HFFc6 (cell line): ENCODE results near the gene MED9. TPM values are rescaled to one million over a fixed set of nuclear protein-coding genes. Genes with fewer than 3 reads are reported as not detected.
A peak's percentile ranks its signal among the peaks of the same experiment; 100 is the strongest.

Source experiments
- DNase-seq: peaks from one replicate; pipeline ENCODE4 v3.0.0-alpha.2; 2018
- H3K27ac Mint-ChIP-seq: 2 replicates; pipeline ENCODE4 v1.8.0; 2020; ENCODE audit warnings: mild to moderate bottlenecking, mixed read lengths
- H3K27me3 Mint-ChIP-seq: 2 replicates; pipeline ENCODE4 v1.8.0; 2021; ENCODE audit warnings: mild to moderate bottlenecking, moderate library complexity, mixed read lengths; ENCODE audit not compliant: insufficient read depth
- H3K36me3 Mint-ChIP-seq: 2 replicates; pipeline ENCODE4 v1.8.0; 2021; ENCODE audit warnings: low read depth, mixed read lengths
- H3K4me1 Mint-ChIP-seq: 2 replicates; pipeline ENCODE4 v1.8.0; 2020; ENCODE audit warnings: low read depth, mixed read lengths
- H3K4me3 Mint-ChIP-seq: 2 replicates; pipeline ENCODE4 v1.8.0; 2020; ENCODE audit warnings: mild to moderate bottlenecking, moderate library complexity, mixed read lengths
- H3K9me3 Mint-ChIP-seq: 2 replicates; pipeline ENCODE4 v1.8.0; 2020; ENCODE audit warnings: mild to moderate bottlenecking, mixed read lengths
- CTCF ChIP-seq: fragments of 200-600 bp; sonication (generic); IDR thresholded peaks from 2 replicates; pipeline ENCODE4 v1.5.0; 2021; ENCODE audit warnings: antibody characterized with exemption, mild to moderate bottlenecking
- total RNA-seq, 6 experiments: library from RNA; stranded (reverse); fragmentation: NEBNext Ultra II Directional; extraction: Animal tissue kit (Norgen Biotek cat#: 25700); gene quantifications; 2 replicates in 1 of 6; 3 replicates in 5 of 6; pipeline ENCODE4 v1.2.3, GENCODE V29; 2021

Gene MED9
- total RNA-seq, 6 experiments from 2014 or later = 7.0 to 9.0 (median 7.9) TPM

- DNase-seq = no peak
- no peak for TF ChIP-seq CTCF
- Mint-ChIP-seq H3K4me3 (no peak overlapping the region), H3K27ac (no peak overlapping the region), H3K36me3 (no peaks in the 10 kb centered on the region; the same call in 1 of the 2 replicates), H3K9me3 (no peaks in the 10 kb centered on the region), H3K27me3 (peaks cover 11% of the 10 kb centered on the region), H3K4me1 (peaks cover 21% of the 10 kb centered on the region)
Measured at GRCh38 chr17:17510456-17511292, 33.9 kb downstream of the MED9 start.

GRCh38 chr17:17511293-17511741, 34.5 kb downstream of the MED9 start:
- DNase-seq = no peak
- peaks cover 28% of the 10 kb centered on the region for H3K4me1 Mint-ChIP-seq
- peaks cover 11% of the 10 kb centered on the region for H3K27me3 Mint-ChIP-seq
- no peak overlapping the region for H3K27ac Mint-ChIP-seq
- peak; percentile 40 for TF ChIP-seq CTCF
- no peaks in the 10 kb centered on the region; the same call in 1 of the 2 replicates for H3K36me3 Mint-ChIP-seq
- H3K4me3 Mint-ChIP-seq = no peak overlapping the region
- H3K9me3 Mint-ChIP-seq = no peaks in the 10 kb centered on the region

- H3K27ac Mint-ChIP-seq = peak overlapping the region; percentile 54
- no peaks in the 10 kb centered on the region for H3K9me3 Mint-ChIP-seq
- no peak overlapping the region for H3K4me3 Mint-ChIP-seq
- no peaks in the 10 kb centered on the region; the same call in 1 of the 2 replicates for H3K36me3 Mint-ChIP-seq
- peaks cover 11% of the 10 kb centered on the region for H3K27me3 Mint-ChIP-seq
- H3K4me1 Mint-ChIP-seq = peaks cover 30% of the 10 kb centered on the region
- DNase-seq = peak; percentile 95
- no peak for TF ChIP-seq CTCF
Measured at GRCh38 chr17:17511881-17512858, 35.4 kb downstream of the MED9 start.

- no peaks in the 10 kb centered on the region; the same call in 1 of the 2 replicates for H3K36me3 Mint-ChIP-seq
- peaks cover 30% of the 10 kb centered on the region for H3K4me1 Mint-ChIP-seq
- no peak overlapping the region for H3K4me3 Mint-ChIP-seq
- peaks cover 11% of the 10 kb centered on the region for H3K27me3 Mint-ChIP-seq
- H3K27ac Mint-ChIP-seq = no peak overlapping the region
- no peaks in the 10 kb centered on the region for H3K9me3 Mint-ChIP-seq
- DNase-seq = no peak
- no peak for TF ChIP-seq CTCF
Measured at GRCh38 chr17:17512866-17513265, 36.1 kb downstream of the MED9 start.

- DNase-seq = no peak
- TF ChIP-seq CTCF = no peak
- no peaks in the 10 kb centered on the region; the same call in 1 of the 2 replicates for H3K36me3 Mint-ChIP-seq
- peaks cover 11% of the 10 kb centered on the region for H3K27me3 Mint-ChIP-seq
- H3K9me3 Mint-ChIP-seq = no peaks in the 10 kb centered on the region
- H3K27ac Mint-ChIP-seq = no peak overlapping the region
- no peak overlapping the region for H3K4me3 Mint-ChIP-seq
- H3K4me1 Mint-ChIP-seq = peaks cover 30% of the 10 kb centered on the region
Measured at GRCh38 chr17:17513626-17514025, 36.8 kb downstream of the MED9 start.
